A549 (cell line): ENCODE measurements around the gene ARVCF. TPM values are rescaled to one million over a fixed set of nuclear protein-coding genes. Genes with fewer than 3 reads are reported as not detected.

Experiments
- ATAC-seq, 2 experiments: fragments of 200-7000 bp in 1 of 2; fragments of >200 bp in 1 of 2; cut with Nextera tagmentation in 1 of 2; cut with Tn5 transposase in 1 of 2; 3 replicates each; pipeline versions ENCODE4 v1.8.0 to v1.9.1; 2018 to 2020; ENCODE audit warnings: mild to moderate bottlenecking in 1 of 2, moderate library complexity in 1 of 2
- CTCF ChIA-PET: fragments of 300-600 bp; sonication (Branson Sonifier 250); formaldehyde crosslinking; extraction: SDS; loops from one replicate; lab custom pipeline; 2021; ENCODE audit warnings: antibody characterized with exemption, inconsistent platforms; lab: Yijun Ruan, JAX
- POLR2A ChIA-PET: fragments of 350-600 bp; formaldehyde crosslinking; extraction: SDS; loops from one replicate; lab custom pipeline; 2021; ENCODE audit warnings: antibody characterized with exemption, inconsistent platforms; lab: Yijun Ruan, JAX
- DNase-seq, 2 experiments: peaks; one replicate each; pipeline versions ENCODE4 v3.0.0 to v3.0.0-alpha.2; 2011 to 2016; ENCODE audit warnings: low read depth in 1 of 2, low spot score in 1 of 2
- FAIRE-seq: peaks from 2 replicates; lab custom pipeline; 2011; peaks lifted over from hg19 to GRCh38; lab: Jason Lieb, UNC
- H3K27ac ChIP-seq, 2 experiments: fragments of >200 bp; sonication (Bioruptor Twin); formaldehyde crosslinking; 3 replicates each; pipeline ENCODE4 v1.5.1; 2016 to 2017
- H3K4me1 ChIP-seq: fragments of >200 bp; sonication (Bioruptor Twin); formaldehyde crosslinking; 3 replicates; pipeline ENCODE4 v1.6.1; 2016
- H3K4me2 ChIP-seq: fragments of >200 bp; sonication (Bioruptor Twin); formaldehyde crosslinking; 3 replicates; pipeline ENCODE4 v1.6.1; 2016
- H3K4me3 ChIP-seq: fragments of >200 bp; sonication (Bioruptor Twin); formaldehyde crosslinking; 3 replicates; pipeline ENCODE4 v1.5.1; 2016
- H3K9me3 ChIP-seq: fragments of >200 bp; sonication (Bioruptor Twin); formaldehyde crosslinking; 3 replicates; pipeline ENCODE4 v1.6.1; 2016
- BHLHE40 ChIP-seq: IDR thresholded peaks from 2 replicates; pipeline ENCODE4 v1.6.1; 2012; ENCODE audit warnings: low read depth, low read length, inconsistent platforms
- EHMT2 ChIP-seq: fragments of 200-600 bp; sonication (generic); IDR thresholded peaks from 2 replicates; pipeline ENCODE4 v1.6.1; 2016; ENCODE audit warnings: antibody characterized with exemption, low read depth, mild to moderate bottlenecking, moderate library complexity
- FOSB ChIP-seq: fragments of 250-450 bp; sonication (Bioruptor Pico); IDR thresholded peaks from 2 replicates; pipeline ENCODE4 v1.5.0; 2020; ENCODE audit warnings: mild to moderate bottlenecking, moderate library complexity
- FOSL2 ChIP-seq, 2 experiments: fragments of 450-650 bp in 1 of 2; fragments of >200 bp in 1 of 2; sonication (Bioruptor Twin) in 1 of 2; formaldehyde crosslinking; IDR thresholded peaks; 2 replicates each; pipeline versions ENCODE4 v1.5.0 to v1.6.1; 2016 to 2020; ENCODE audit warnings: mild to moderate bottlenecking in 1 of 2, moderate library complexity in 1 of 2
- HEYL ChIP-seq: fragments of 250-450 bp; sonication (Bioruptor Pico); IDR thresholded peaks from 2 replicates; pipeline ENCODE4 v1.8.0; 2021; ENCODE audit warnings: mild to moderate bottlenecking, moderate library complexity
- HOXB13 ChIP-seq: fragments of 250-450 bp; sonication (Bioruptor Pico); IDR thresholded peaks from 2 replicates; pipeline ENCODE4 v1.5.0; 2020; ENCODE audit warnings: low read depth, mild to moderate bottlenecking, moderate library complexity
- KDM1A ChIP-seq: fragments of 200-600 bp; sonication (generic); IDR thresholded peaks from 2 replicates; pipeline ENCODE4 v1.6.1; 2016; ENCODE audit warnings: low read depth, mild to moderate bottlenecking
- KDM5A ChIP-seq: fragments of 200-600 bp; sonication (generic); IDR thresholded peaks from 2 replicates; pipeline ENCODE4 v1.6.1; 2016; ENCODE audit warnings: antibody characterized with exemption, mild to moderate bottlenecking
- MAFK ChIP-seq: fragments of 450-650 bp; IDR thresholded peaks from 2 replicates; pipeline ENCODE4 v1.6.1; 2014; ENCODE audit not compliant: partially characterized antibody
- NFE2L2 ChIP-seq: fragments of 150-350 bp; conservative IDR thresholded peaks from 2 replicates; pipeline ENCODE4 v1.6.1; 2014; ENCODE audit warnings: low read length
- PHF8 ChIP-seq: fragments of 200-600 bp; sonication (generic); IDR thresholded peaks from 2 replicates; pipeline ENCODE4 v1.6.1; 2016; ENCODE audit warnings: low read depth, mild to moderate bottlenecking, antibody characterized with exemption, moderate library complexity, borderline replicate concordance
- POLR2AphosphoS2 ChIP-seq: conservative IDR thresholded peaks from 2 replicates; pipeline ENCODE4 v1.6.1; 2012; ENCODE audit warnings: low read length, improper control_type of control experiment, inconsistent platforms
- RAD21 ChIP-seq, 2 experiments: fragments of >200 bp in 1 of 2; sonication (Bioruptor Twin) in 1 of 2; formaldehyde crosslinking in 1 of 2; IDR thresholded peaks in 1 of 2; conservative IDR thresholded peaks in 1 of 2; 2 replicates in 1 of 2; 3 replicates in 1 of 2; pipeline ENCODE4 v1.6.1; 2012 to 2018; ENCODE audit warnings: inconsistent platforms in 1 of 2
- RNF2 ChIP-seq: fragments of 200-600 bp; sonication (generic); IDR thresholded peaks from 2 replicates; pipeline ENCODE4 v1.6.1; 2016; ENCODE audit warnings: low read depth, mild to moderate bottlenecking, antibody characterized with exemption, moderate library complexity, borderline replicate concordance
- WGBS: methylation state at CpG from one replicate; pipeline ENCODE4 v1.1.6; 2017; ENCODE audit errors: missing lambda C conversion rate; 5-methylcytosine and 5-hydroxymethylcytosine counted together
- polyA plus RNA-seq, 4 experiments: library from polyadenylated mRNA; depleted of rRNA in 3 of 4; stranded (reverse); fragments of >200 nt; fragmentation: RNase III in 1 of 4; extraction: RNeasy Plus Mini Kit Qiagen cat#74134 plus additional on column Dnase treatment in 1 of 4; gene quantifications; 2 replicates in 3 of 4; 3 replicates in 1 of 4; pipeline ENCODE4 v1.2.3, GENCODE V29; 2011 to 2017
- TF ChIP-seq, protein P1 (sequence below): fragments of 200-600 bp; sonication (generic); IDR thresholded peaks from 2 replicates; pipeline ENCODE4 v1.6.1; 2016; ENCODE audit warnings: antibody characterized with exemption, mild to moderate bottlenecking, moderate library complexity
- TF ChIP-seq, protein P2 (sequence below): IDR thresholded peaks from 2 replicates; pipeline ENCODE4 v1.6.1; 2012
- TF ChIP-seq, protein P3 (sequence below): fragments of 450-650 bp; IDR thresholded peaks from 2 replicates; pipeline ENCODE4 v1.6.1; 2014; ENCODE audit warnings: antibody characterized with exemption
- TF ChIP-seq, protein P4 (sequence below): fragments of >200 bp; sonication (Bioruptor Twin); formaldehyde crosslinking; IDR thresholded peaks from 3 replicates; pipeline ENCODE4 v1.6.1; 2016
- TF ChIP-seq, protein P5 (sequence below): IDR thresholded peaks from 2 replicates; pipeline ENCODE4 v1.6.1; 2012; ENCODE audit warnings: low read depth, borderline replicate concordance
- TF ChIP-seq, protein P6 (sequence below): fragments of 250-450 bp; sonication (Bioruptor Pico); IDR thresholded peaks from 2 replicates; pipeline ENCODE4 v1.5.0; 2021; ENCODE audit warnings: mild to moderate bottlenecking, moderate library complexity, borderline replicate concordance

The ARVCF gene
- polyA plus RNA-seq, 2 of the 4 experiments (the other 2 are of a cell fraction) = 0.81 to 2.1 TPM

DNA sequence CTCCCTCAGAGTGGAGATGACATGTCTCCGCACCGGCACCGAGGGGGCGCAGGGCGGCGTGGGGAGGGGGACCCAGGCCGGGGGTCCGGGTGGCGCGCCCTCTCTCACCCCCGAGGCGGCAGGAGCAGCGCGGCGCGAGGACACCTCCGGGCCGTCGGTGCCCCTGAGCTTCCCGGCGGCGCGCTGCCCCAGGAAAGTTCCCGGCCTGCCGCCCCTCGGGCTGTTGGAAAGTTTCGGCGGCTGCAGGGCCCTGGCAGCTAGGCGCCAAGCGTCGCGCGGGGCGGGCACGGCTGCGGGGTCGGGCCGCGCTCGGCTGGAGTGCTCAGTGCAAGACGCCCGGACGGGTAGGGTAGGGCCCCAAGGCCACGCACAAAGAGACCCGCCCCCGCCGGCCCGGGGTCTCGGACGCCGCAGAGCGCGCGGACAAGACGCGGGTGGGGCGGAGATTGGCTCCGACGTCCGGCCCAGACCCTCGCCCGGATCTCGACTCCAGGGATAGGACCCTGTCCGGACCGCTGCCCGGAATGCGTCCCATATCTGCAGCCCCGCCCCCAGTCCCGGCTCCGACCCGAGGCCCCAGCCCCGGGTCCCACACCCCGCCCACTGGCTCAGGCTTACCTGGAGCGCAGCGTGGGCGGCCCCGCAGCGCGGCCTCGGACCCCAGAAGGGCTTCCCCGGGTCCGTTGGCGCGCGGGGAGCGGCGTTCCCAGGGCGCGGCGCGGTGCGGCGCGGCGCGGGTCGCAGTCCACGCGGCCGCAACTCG is 471 bp downstream of the ARVCF start:
- TF ChIP-seq NFE2L2 (no peak), EHMT2 (no peak), RNF2 (0 out of 2 replicates have a peak, but pooled peaks have one; percentile 32)
- TF ChIP-seq, all 56 proteins: peak for 1
- peak overlapping the region; percentile 90 for H3K4me2 ChIP-seq
- WGBS = no CpG with 5 or more reads among the region's 101 CpGs
- POLR2A ChIA-PET = interaction anchor here (0.6 kb wide), 1 partner anchor 30 kb away, joined by 3 read pairs; no protein-coding TSS in a partner anchor
- peaks cover 10% of the 10 kb centered on the region; the same call in 2 of the 3 replicates for H3K4me1 ChIP-seq
- ATAC-seq = peak in 1 of 2 experiments; percentile 5; a peak in 1 of 6 replicates
- no peak for FAIRE-seq
- peak overlapping the region; percentile 72 to 90 for H3K27ac ChIP-seq
- H3K9me3 ChIP-seq = no peaks in the 10 kb centered on the region
- CTCF ChIA-PET = interaction anchor here (0.7 to 5.8 kb wide), 6 partner anchors 25 to 286 kb away, joined by 3 to 89 read pairs (median 4); no protein-coding TSS in a partner anchor
- DNase-seq = peak in 1 of 2 experiments; percentile 12
- peak overlapping the region; percentile 92 for H3K4me3 ChIP-seq

DNA sequence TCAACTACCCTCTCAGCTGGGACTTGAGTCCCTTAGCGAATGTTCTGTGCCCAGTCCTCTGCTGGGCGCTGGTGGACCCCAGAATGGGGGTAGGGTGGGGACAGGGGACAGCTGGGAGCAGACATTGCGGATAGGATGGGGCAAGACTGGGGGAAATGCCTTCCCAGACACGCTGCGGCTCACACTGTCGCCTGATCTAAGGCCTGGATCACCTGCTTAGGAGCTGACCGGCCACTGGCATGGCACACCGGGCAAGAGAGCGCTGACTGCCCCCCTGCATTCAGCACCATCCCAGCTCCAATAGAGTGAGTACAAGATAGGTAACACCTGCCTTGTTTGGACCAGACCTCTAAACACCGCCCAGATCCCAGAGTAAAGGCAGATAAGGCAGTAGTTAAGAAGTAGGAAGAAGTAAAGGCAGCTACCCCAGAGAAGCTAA is 1.4 kb downstream of the ARVCF start:
- Histone ChIP-seq H3K4me1 (peaks cover 7% of the 10 kb centered on the region; the same call in 2 of the 3 replicates), H3K4me2 (no peak overlapping the region), H3K4me3 (no peak overlapping the region), H3K27ac (no peak overlapping the region), H3K9me3 (no peaks in the 10 kb centered on the region)
- no peak for FAIRE-seq
- DNase-seq = no peak
- ChIA-PET POLR2A (no interaction called here), CTCF (interaction anchor here (0.7 to 5.8 kb wide), 8 partner anchors 25 to 285 kb away, joined by 3 to 89 read pairs (median 4); no protein-coding TSS in a partner anchor)
- 87% methylated on average over 3 of the region's 10 CpGs for WGBS
- ATAC-seq = no peak
- no peak for TF ChIP-seq HEYL (CRISPR knock-in tag)
- TF ChIP-seq, protein P1, sequence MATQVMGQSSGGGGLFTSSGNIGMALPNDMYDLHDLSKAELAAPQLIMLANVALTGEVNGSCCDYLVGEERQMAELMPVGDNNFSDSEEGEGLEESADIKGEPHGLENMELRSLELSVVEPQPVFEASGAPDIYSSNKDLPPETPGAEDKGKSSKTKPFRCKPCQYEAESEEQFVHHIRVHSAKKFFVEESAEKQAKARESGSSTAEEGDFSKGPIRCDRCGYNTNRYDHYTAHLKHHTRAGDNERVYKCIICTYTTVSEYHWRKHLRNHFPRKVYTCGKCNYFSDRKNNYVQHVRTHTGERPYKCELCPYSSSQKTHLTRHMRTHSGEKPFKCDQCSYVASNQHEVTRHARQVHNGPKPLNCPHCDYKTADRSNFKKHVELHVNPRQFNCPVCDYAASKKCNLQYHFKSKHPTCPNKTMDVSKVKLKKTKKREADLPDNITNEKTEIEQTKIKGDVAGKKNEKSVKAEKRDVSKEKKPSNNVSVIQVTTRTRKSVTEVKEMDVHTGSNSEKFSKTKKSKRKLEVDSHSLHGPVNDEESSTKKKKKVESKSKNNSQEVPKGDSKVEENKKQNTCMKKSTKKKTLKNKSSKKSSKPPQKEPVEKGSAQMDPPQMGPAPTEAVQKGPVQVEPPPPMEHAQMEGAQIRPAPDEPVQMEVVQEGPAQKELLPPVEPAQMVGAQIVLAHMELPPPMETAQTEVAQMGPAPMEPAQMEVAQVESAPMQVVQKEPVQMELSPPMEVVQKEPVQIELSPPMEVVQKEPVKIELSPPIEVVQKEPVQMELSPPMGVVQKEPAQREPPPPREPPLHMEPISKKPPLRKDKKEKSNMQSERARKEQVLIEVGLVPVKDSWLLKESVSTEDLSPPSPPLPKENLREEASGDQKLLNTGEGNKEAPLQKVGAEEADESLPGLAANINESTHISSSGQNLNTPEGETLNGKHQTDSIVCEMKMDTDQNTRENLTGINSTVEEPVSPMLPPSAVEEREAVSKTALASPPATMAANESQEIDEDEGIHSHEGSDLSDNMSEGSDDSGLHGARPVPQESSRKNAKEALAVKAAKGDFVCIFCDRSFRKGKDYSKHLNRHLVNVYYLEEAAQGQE = no peak

DNA sequence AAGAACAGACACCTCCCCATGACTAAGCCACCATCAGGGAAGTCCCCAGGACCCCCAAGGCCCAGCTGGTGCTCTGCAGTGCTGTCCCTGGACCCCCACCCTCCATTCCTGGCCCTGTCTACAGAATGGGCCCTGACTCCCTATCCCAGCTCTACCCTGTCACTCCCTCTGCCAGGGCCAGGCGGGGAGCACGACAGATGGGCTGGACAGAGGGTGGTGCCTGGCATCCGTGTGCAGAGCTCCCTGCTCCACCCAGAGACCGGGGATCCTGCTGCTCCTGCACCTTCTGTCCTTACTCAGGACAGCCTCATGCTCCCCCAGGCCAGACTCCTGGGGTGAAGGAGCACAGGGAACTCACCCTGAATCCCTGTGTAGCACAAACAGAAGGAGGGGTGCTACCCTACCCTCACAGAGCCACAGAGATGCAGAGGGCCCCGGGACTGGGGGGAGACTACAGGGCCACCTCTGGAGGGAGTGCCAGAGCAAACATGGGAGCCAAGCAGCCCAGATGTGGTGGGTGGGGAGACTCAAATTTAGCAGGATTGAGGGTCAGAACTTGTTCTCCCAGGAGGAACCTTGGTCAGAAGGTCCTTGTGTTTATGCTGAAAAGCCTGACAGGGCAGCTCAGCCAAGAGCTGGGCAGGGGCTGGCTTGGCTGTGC is 2.0 kb downstream of the ARVCF start:
- CTCF ChIA-PET = interaction anchor here (0.9 to 5.8 kb wide), 11 partner anchors 21 to 60 kb away, joined by 3 to 89 read pairs (median 6); no protein-coding TSS in a partner anchor
- peaks cover 5% of the 10 kb centered on the region; the same call in 1 of the 3 replicates for H3K4me1 ChIP-seq

More for the DNA sequence above, 2.0 kb downstream of the ARVCF start:
- DNase-seq = no peak
- FAIRE-seq = no peak
- Histone ChIP-seq H3K27ac (no peak overlapping the region), H3K4me3 (no peak overlapping the region), H3K9me3 (no peaks in the 10 kb centered on the region), H3K4me2 (no peak overlapping the region)
- WGBS = 33% methylated on average over 1 of the region's 5 CpGs
- no peak for ATAC-seq
- POLR2A ChIA-PET = no interaction called here
- TF ChIP-seq MAFK (no peak), POLR2AphosphoS2 (no peak), KDM5A (no peak), EHMT2 (no peak), BHLHE40 (no peak), FOSL2 (IDR thresholded peaks at IDR 0.05) (no peak), FOSL2 (CRISPR knock-in tag; IDR thresholded peaks at IDR 0.05) (no peak), KDM1A (no peak), PHF8 (no peak), FOSB (CRISPR knock-in tag) (no peak), HOXB13 (CRISPR knock-in tag) (no peak), RAD21 (conservative IDR thresholded peaks at IDR 0.05 in 1 of 2, IDR thresholded peaks at IDR 0.05 in 1 of 2) (no peak)
- TF ChIP-seq, protein P2, sequence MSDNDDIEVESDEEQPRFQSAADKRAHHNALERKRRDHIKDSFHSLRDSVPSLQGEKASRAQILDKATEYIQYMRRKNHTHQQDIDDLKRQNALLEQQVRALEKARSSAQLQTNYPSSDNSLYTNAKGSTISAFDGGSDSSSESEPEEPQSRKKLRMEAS = no peak
- TF ChIP-seq, protein P3, sequence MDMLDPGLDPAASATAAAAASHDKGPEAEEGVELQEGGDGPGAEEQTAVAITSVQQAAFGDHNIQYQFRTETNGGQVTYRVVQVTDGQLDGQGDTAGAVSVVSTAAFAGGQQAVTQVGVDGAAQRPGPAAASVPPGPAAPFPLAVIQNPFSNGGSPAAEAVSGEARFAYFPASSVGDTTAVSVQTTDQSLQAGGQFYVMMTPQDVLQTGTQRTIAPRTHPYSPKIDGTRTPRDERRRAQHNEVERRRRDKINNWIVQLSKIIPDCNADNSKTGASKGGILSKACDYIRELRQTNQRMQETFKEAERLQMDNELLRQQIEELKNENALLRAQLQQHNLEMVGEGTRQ = no peak
- TF ChIP-seq, protein P4, sequence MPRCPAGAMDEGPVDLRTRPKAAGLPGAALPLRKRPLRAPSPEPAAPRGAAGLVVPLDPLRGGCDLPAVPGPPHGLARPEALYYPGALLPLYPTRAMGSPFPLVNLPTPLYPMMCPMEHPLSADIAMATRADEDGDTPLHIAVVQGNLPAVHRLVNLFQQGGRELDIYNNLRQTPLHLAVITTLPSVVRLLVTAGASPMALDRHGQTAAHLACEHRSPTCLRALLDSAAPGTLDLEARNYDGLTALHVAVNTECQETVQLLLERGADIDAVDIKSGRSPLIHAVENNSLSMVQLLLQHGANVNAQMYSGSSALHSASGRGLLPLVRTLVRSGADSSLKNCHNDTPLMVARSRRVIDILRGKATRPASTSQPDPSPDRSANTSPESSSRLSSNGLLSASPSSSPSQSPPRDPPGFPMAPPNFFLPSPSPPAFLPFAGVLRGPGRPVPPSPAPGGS = no peak
- TF ChIP-seq, protein P5, sequence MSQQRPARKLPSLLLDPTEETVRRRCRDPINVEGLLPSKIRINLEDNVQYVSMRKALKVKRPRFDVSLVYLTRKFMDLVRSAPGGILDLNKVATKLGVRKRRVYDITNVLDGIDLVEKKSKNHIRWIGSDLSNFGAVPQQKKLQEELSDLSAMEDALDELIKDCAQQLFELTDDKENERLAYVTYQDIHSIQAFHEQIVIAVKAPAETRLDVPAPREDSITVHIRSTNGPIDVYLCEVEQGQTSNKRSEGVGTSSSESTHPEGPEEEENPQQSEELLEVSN = no peak
- TF ChIP-seq, protein P6, sequence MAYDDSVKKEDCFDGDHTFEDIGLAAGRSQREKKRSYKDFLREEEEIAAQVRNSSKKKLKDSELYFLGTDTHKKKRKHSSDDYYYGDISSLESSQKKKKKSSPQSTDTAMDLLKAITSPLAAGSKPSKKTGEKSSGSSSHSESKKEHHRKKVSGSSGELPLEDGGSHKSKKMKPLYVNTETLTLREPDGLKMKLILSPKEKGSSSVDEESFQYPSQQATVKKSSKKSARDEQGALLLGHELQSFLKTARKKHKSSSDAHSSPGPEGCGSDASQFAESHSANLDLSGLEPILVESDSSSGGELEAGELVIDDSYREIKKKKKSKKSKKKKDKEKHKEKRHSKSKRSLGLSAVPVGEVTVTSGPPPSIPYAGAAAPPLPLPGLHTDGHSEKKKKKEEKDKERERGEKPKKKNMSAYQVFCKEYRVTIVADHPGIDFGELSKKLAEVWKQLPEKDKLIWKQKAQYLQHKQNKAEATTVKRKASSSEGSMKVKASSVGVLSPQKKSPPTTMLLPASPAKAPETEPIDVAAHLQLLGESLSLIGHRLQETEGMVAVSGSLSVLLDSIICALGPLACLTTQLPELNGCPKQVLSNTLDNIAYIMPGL (CRISPR knock-in tag) = no peak
- TF ChIP-seq, all 56 proteins: peak for 0
